K562 (cell line): ENCODE measurements around the gene DNAAF3. TPM values are rescaled to one million over a fixed set of nuclear protein-coding genes. Genes with fewer than 3 reads are reported as not detected.

Source experiments
- ARID2 ChIP-seq: fragments of 450-650 bp; IDR thresholded peaks from 2 replicates; pipeline ENCODE4 v1.6.1; 2017; ENCODE audit warnings: antibody characterized with exemption, mild to moderate bottlenecking
- BCL6 ChIP-seq: fragments of 250-450 bp; sonication (Bioruptor Pico); IDR thresholded peaks from 2 replicates; pipeline ENCODE4 v1.4.0; 2020
- DACH1 ChIP-seq: fragments of 450-650 bp; IDR thresholded peaks from 2 replicates; pipeline ENCODE4 v1.6.1; 2018; ENCODE audit not compliant: partially characterized antibody
- FOXK2 ChIP-seq, 2 experiments: fragments of 450-650 bp; IDR thresholded peaks in 1 of 2; conservative IDR thresholded peaks in 1 of 2; 2 replicates each; pipeline ENCODE4 v1.6.1; 2016; ENCODE audit warnings: low read depth in 2 of 2, mild to moderate bottlenecking in 1 of 2
- HNRNPLL ChIP-seq: fragments of 200-400 bp; formaldehyde crosslinking; IDR thresholded peaks from 2 replicates; pipeline ENCODE4 v1.6.1; 2017; ENCODE audit warnings: low read length, low read depth, mild to moderate bottlenecking; ENCODE audit not compliant: poor library complexity, severe bottlenecking
- MTF1 ChIP-seq: fragments of 250-450 bp; sonication (Bioruptor Pico); IDR thresholded peaks from 2 replicates; pipeline ENCODE4 v1.9.0; 2021; ENCODE audit warnings: moderate library complexity, mild to moderate bottlenecking, inconsistent platforms, borderline replicate concordance
- NR1H2 ChIP-seq: sonication (generic); formaldehyde crosslinking; IDR thresholded peaks from 2 replicates; pipeline ENCODE4 v1.4.0; 2020; ENCODE audit warnings: mild to moderate bottlenecking, missing genetic modification reagents
- ZNF239 ChIP-seq: fragments of 250-450 bp; sonication (Bioruptor Pico); IDR thresholded peaks from 2 replicates; pipeline ENCODE4 v1.4.0; 2020; ENCODE audit warnings: mild to moderate bottlenecking
- ZNF586 ChIP-seq: fragments of 450-650 bp; formaldehyde crosslinking; conservative IDR thresholded peaks from 2 replicates; pipeline ENCODE4 v1.4.0; 2020; ENCODE audit warnings: mild to moderate bottlenecking, moderate library complexity
- ZNF699 ChIP-seq: fragments of 250-450 bp; sonication (Bioruptor Pico); IDR thresholded peaks from 2 replicates; pipeline ENCODE4 v1.8.0; 2021; ENCODE audit warnings: mild to moderate bottlenecking, moderate library complexity; ENCODE audit not compliant: insufficient replicate concordance
- polyA plus RNA-seq, 8 experiments: library from polyadenylated mRNA; depleted of rRNA in 4 of 8; stranded (reverse) in 5 of 8; unstranded in 3 of 8; fragments of >200 nt; fragmentation: Nextera tagmentation in 2 of 8; fragmentation: Illumina TruSeq in 1 of 8; extraction: Ambion mirVana in 2 of 8; extraction: Trizol in 1 of 8; gene quantifications; 2 replicates each; pipeline versions ENCODE4 v1.2.1 to v1.2.3, GENCODE V29; 2011 to 2014; ENCODE audit warnings: inconsistent platforms in 1 of 8, missing spikeins in 1 of 8
- total RNA-seq, 7 experiments: library from RNA; depleted of rRNA in 6 of 7; stranded (reverse); fragments of >200 nt in 6 of 7; fragmentation: Illumina TruSeq in 2 of 7; extraction: Trizol in 2 of 7; gene quantifications; 2 replicates each; pipeline versions ENCODE4 v1.2.1 to v1.2.3, GENCODE V29; 2011 to 2021; ENCODE audit warnings: low replicate concordance in 1 of 7
- TF ChIP-seq, protein P1 (sequence below): fragments of 450-650 bp; IDR thresholded peaks from 2 replicates; pipeline ENCODE4 v1.6.1; 2016; ENCODE audit warnings: antibody characterized with exemption
- TF ChIP-seq, protein P2 (sequence below): fragments of 450-650 bp; formaldehyde crosslinking; IDR thresholded peaks from 2 replicates; pipeline ENCODE4 v1.4.0; 2020; ENCODE audit warnings: mild to moderate bottlenecking, moderate library complexity
- TF ChIP-seq, protein P3 (sequence below): fragments of 250-450 bp; sonication (Bioruptor Pico); IDR thresholded peaks from 2 replicates; pipeline ENCODE4 v1.8.0; 2022; ENCODE audit warnings: moderate library complexity, mild to moderate bottlenecking, inconsistent platforms
- TF ChIP-seq, protein P4 (sequence below), 2 experiments: fragments of 450-650 bp in 1 of 2; IDR thresholded peaks; 2 replicates each; pipeline ENCODE4 v1.6.1; 2011 to 2017; ENCODE audit warnings: low read depth in 2 of 2, antibody characterized with exemption in 1 of 2, borderline replicate concordance in 1 of 2, low read length in 1 of 2, mild to moderate bottlenecking in 1 of 2, mixed read lengths in 1 of 2; ENCODE audit not compliant: control insufficient read depth in 1 of 2
- TF ChIP-seq, protein P5 (sequence below): fragments of 450-650 bp; formaldehyde crosslinking; conservative IDR thresholded peaks from 2 replicates; pipeline ENCODE4 v1.4.0; 2022; ENCODE audit warnings: mild to moderate bottlenecking, missing genetic modification characterization
- TF ChIP-seq, protein P6 (sequence below): fragments of 450-650 bp; IDR thresholded peaks from 2 replicates; pipeline ENCODE4 v1.6.1; 2016; ENCODE audit warnings: mild to moderate bottlenecking

DNAAF3 gene
- total and polyA plus RNA-seq, 9 of the 15 experiments (the other 6 are each of a cell fraction or from before 2014, with no cell fraction given) = 21.6 to 61.5 (median 43.0) TPM

DNA sequence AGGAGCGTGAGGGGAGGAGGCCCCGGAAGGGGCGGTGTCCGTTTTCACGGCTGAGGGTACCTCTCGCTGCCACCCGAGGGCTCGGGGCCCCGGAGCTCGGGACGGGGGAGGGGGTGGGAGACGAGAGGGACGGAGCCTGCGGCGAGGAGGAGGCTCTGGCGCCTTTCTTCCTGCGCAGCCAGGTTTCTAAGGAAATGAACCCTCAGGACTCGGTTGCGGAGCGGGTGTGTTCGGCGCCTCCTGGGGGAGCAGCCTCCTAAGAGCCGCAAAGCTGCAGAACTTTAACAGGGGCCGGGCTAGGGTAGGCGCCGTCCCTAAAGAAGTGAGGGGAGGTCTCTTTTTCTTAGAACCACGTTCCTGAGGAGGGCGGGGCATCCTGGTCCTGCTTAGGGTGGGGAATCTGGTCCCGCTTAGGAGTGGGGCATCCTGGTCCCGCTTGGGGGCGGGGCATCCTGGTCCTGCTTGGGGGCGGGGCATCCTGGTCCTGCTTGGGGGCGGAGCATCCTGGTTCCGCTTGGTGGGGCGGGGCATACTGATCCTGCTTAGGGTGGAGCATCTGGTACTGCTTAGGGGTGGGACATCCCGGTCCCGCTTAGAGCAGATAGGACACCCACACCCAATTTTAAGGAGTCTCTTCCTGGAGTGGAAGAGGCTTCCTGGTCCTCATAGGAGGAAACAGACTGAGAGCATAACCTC is 7.4 kb upstream of the DNAAF3 start (continued):
- TF ChIP-seq, protein P1, sequence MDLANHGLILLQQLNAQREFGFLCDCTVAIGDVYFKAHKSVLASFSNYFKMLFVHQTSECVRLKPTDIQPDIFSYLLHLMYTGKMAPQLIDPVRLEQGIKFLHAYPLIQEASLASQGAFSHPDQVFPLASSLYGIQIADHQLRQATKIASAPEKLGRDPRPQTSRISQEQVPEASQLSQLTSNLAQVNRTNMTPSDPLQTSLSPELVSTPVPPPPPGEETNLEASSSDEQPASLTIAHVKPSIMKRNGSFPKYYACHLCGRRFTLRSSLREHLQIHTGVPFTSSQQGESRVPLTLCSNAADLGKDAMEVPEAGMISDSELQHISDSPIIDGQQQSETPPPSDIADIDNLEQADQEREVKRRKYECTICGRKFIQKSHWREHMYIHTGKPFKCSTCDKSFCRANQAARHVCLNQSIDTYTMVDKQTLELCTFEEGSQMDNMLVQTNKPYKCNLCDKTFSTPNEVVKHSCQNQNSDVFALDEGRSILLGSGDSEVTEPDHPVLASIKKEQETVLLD = peak; percentile 23; the same call in 1 of the 2 replicates
- TF ChIP-seq ZNF699 (CRISPR knock-in tag) = no peak
- TF ChIP-seq ZNF239 (CRISPR knock-in tag) = no peak
- no peak for TF ChIP-seq BCL6 (CRISPR knock-in tag)
- TF ChIP-seq, protein P2, sequence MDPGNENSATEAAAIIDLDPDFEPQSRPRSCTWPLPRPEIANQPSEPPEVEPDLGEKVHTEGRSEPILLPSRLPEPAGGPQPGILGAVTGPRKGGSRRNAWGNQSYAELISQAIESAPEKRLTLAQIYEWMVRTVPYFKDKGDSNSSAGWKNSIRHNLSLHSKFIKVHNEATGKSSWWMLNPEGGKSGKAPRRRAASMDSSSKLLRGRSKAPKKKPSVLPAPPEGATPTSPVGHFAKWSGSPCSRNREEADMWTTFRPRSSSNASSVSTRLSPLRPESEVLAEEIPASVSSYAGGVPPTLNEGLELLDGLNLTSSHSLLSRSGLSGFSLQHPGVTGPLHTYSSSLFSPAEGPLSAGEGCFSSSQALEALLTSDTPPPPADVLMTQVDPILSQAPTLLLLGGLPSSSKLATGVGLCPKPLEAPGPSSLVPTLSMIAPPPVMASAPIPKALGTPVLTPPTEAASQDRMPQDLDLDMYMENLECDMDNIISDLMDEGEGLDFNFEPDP = no peak
- TF ChIP-seq HNRNPLL = no peak
- no peak for TF ChIP-seq DACH1
- TF ChIP-seq, protein P3, sequence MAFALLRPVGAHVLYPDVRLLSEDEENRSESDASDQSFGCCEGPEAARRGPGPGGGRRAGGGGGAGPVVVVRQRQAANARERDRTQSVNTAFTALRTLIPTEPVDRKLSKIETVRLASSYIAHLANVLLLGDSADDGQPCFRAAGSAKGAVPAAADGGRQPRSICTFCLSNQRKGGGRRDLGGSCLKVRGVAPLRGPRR (CRISPR knock-in tag) = no peak
- no peak for TF ChIP-seq ARID2
- TF ChIP-seq NR1H2 (CRISPR knock-in tag) = no peak
- TF ChIP-seq, protein P4, sequence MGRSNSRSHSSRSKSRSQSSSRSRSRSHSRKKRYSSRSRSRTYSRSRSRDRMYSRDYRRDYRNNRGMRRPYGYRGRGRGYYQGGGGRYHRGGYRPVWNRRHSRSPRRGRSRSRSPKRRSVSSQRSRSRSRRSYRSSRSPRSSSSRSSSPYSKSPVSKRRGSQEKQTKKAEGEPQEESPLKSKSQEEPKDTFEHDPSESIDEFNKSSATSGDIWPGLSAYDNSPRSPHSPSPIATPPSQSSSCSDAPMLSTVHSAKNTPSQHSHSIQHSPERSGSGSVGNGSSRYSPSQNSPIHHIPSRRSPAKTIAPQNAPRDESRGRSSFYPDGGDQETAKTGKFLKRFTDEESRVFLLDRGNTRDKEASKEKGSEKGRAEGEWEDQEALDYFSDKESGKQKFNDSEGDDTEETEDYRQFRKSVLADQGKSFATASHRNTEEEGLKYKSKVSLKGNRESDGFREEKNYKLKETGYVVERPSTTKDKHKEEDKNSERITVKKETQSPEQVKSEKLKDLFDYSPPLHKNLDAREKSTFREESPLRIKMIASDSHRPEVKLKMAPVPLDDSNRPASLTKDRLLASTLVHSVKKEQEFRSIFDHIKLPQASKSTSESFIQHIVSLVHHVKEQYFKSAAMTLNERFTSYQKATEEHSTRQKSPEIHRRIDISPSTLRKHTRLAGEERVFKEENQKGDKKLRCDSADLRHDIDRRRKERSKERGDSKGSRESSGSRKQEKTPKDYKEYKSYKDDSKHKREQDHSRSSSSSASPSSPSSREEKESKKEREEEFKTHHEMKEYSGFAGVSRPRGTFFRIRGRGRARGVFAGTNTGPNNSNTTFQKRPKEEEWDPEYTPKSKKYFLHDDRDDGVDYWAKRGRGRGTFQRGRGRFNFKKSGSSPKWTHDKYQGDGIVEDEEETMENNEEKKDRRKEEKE (IDR thresholded peaks at IDR 0.05; ENCODE audit: borderline replicate concordance in 1 of 2, control insufficient read depth in 1 of 2, low read depth in 2 of 2, low read length in 1 of 2) = no peak
- TF ChIP-seq MTF1 (CRISPR knock-in tag) = no peak
- TF ChIP-seq ZNF586 (CRISPR knock-in tag) = no peak
- TF ChIP-seq FOXK2 (conservative IDR thresholded peaks at IDR 0.05 in 1 of 2, IDR thresholded peaks at IDR 0.05 in 1 of 2; ENCODE audit: low read depth in 2 of 2) = no peak
- TF ChIP-seq, protein P5, sequence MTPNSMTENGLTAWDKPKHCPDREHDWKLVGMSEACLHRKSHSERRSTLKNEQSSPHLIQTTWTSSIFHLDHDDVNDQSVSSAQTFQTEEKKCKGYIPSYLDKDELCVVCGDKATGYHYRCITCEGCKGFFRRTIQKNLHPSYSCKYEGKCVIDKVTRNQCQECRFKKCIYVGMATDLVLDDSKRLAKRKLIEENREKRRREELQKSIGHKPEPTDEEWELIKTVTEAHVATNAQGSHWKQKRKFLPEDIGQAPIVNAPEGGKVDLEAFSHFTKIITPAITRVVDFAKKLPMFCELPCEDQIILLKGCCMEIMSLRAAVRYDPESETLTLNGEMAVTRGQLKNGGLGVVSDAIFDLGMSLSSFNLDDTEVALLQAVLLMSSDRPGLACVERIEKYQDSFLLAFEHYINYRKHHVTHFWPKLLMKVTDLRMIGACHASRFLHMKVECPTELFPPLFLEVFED (CRISPR knock-in tag) = no peak
- TF ChIP-seq, protein P6, sequence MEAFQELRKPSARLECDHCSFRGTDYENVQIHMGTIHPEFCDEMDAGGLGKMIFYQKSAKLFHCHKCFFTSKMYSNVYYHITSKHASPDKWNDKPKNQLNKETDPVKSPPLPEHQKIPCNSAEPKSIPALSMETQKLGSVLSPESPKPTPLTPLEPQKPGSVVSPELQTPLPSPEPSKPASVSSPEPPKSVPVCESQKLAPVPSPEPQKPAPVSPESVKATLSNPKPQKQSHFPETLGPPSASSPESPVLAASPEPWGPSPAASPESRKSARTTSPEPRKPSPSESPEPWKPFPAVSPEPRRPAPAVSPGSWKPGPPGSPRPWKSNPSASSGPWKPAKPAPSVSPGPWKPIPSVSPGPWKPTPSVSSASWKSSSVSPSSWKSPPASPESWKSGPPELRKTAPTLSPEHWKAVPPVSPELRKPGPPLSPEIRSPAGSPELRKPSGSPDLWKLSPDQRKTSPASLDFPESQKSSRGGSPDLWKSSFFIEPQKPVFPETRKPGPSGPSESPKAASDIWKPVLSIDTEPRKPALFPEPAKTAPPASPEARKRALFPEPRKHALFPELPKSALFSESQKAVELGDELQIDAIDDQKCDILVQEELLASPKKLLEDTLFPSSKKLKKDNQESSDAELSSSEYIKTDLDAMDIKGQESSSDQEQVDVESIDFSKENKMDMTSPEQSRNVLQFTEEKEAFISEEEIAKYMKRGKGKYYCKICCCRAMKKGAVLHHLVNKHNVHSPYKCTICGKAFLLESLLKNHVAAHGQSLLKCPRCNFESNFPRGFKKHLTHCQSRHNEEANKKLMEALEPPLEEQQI = no peak
